OCI-LY1 (cell line): ENCODE results near the gene DDX56.

Experiments used
- H2AFZ ChIP-seq: fragments of 200-600 bp; sonication (generic), shearing (Covaris generic); 2 replicates; pipeline ENCODE4 v1.6.0; 2014; ENCODE audit warnings: antibody characterized with exemption, mild to moderate bottlenecking, low read length
- H3F3A ChIP-seq: fragments of 200-600 bp; sonication (generic), shearing (Covaris generic); 2 replicates; pipeline ENCODE4 v1.6.0; 2014; ENCODE audit warnings: mild to moderate bottlenecking, antibody characterized with exemption, low read length, moderate library complexity; ENCODE audit not compliant: insufficient read depth
- H3K27ac ChIP-seq: fragments of 200-600 bp; sonication (generic); 2 replicates; pipeline ENCODE4 v1.5.1; 2014; ENCODE audit warnings: low read length, mixed run types, mild to moderate bottlenecking, low read depth; ENCODE audit not compliant: poor library complexity, severe bottlenecking
- H3K27me3 ChIP-seq: fragments of 200-600 bp; sonication (generic); 2 replicates; pipeline ENCODE4 v1.6.0; 2014; ENCODE audit warnings: antibody characterized with exemption, mild to moderate bottlenecking, low read length, moderate library complexity; ENCODE audit not compliant: insufficient read depth
- H3K36me3 ChIP-seq: fragments of 200-600 bp; sonication (generic); 2 replicates; pipeline ENCODE4 v1.6.1; 2014; ENCODE audit warnings: mild to moderate bottlenecking, antibody characterized with exemption, low read length, moderate library complexity, mixed read lengths; ENCODE audit not compliant: insufficient read depth
- H3K4me1 ChIP-seq: fragments of 200-600 bp; sonication (generic); 2 replicates; pipeline ENCODE4 v1.5.1; 2014; ENCODE audit warnings: mild to moderate bottlenecking, low read length, moderate library complexity; ENCODE audit not compliant: insufficient read depth, severe bottlenecking
- H3K4me2 ChIP-seq: fragments of 200-600 bp; sonication (generic), shearing (Covaris generic); 2 replicates; pipeline ENCODE4 v1.6.1; 2014; ENCODE audit warnings: low read length
- H3K4me3 ChIP-seq: fragments of 200-600 bp; sonication (generic); 2 replicates; pipeline ENCODE4 v1.5.1; 2014; ENCODE audit warnings: low read length, low read depth, mild to moderate bottlenecking, mixed read lengths; ENCODE audit not compliant: poor library complexity, severe bottlenecking
- H3K79me2 ChIP-seq: fragments of 200-600 bp; shearing (Covaris generic); 2 replicates; pipeline ENCODE4 v1.6.1; 2016; ENCODE audit warnings: mixed run types, low read length, mixed read lengths; ENCODE audit not compliant: insufficient read depth
- H3K9ac ChIP-seq: fragments of 200-600 bp; sonication (generic), shearing (Covaris generic); 2 replicates; pipeline ENCODE4 v1.6.1; 2014; ENCODE audit warnings: mild to moderate bottlenecking, low read length, mixed read lengths
- H3K9me2 ChIP-seq: fragments of 200-600 bp; sonication (generic), shearing (Covaris generic); 2 replicates; pipeline ENCODE4 v1.6.1; 2014; ENCODE audit warnings: low read depth, mild to moderate bottlenecking, low read length, mixed read lengths
- H3K9me3 ChIP-seq: fragments of 200-600 bp; shearing (Covaris generic); 2 replicates; pipeline ENCODE4 v1.6.1; 2014; ENCODE audit warnings: low read length, mixed read lengths
- H4K20me1 ChIP-seq: fragments of 200-600 bp; sonication (generic), shearing (Covaris generic); 2 replicates; pipeline ENCODE4 v1.6.0; 2016; ENCODE audit warnings: mild to moderate bottlenecking, low read length; ENCODE audit not compliant: insufficient read depth
- EZH2 ChIP-seq: fragments of 200-600 bp; sonication (generic), shearing (Covaris generic); IDR thresholded peaks from 2 replicates; pipeline ENCODE4 v1.8.0; 2017; ENCODE audit warnings: borderline replicate concordance, mixed run types, mild to moderate bottlenecking, antibody characterized with exemption, low read length, moderate library complexity, mixed read lengths
- TF ChIP-seq, protein P1 (sequence below): fragments of 200-600 bp; sonication (generic), shearing (Covaris generic); IDR thresholded peaks from 2 replicates; pipeline ENCODE4 v1.5.1; 2017; ENCODE audit warnings: mild to moderate bottlenecking, antibody characterized with exemption, low read length, moderate library complexity, mixed read lengths

The DDX56 gene

DNA sequence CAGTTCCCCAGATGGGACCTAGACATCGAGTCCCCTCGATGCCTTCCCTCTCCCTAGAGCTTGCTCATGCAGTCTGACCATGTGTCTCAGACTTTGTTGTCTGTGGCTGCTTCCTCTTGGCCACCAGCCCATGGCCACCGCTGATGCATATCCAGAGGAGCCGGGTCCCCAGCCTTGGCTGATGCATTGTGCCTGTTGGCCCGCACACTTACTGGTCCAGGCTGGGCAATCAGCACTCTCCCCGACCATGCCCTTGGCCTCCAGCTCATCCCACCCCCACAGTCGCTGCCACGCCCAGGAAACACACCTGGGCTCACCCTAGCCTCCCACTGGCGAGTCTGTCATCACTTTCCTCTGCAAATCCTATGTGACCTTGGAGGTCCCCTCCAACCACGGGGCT is 42.7 kb downstream of the DDX56 start:
- Histone ChIP-seq H3K9me2 (no peaks in the 10 kb centered on the region), H3K4me1 (no peaks in the 10 kb centered on the region), H3K27ac (no peak overlapping the region), H3F3A (no peaks in the 10 kb centered on the region), H3K9ac (no peak overlapping the region), H3K9me3 (no peaks in the 10 kb centered on the region), H2AFZ (no peak overlapping the region), H3K4me2 (no peak overlapping the region), H3K4me3 (no peak overlapping the region), H3K79me2 (no peaks in the 10 kb centered on the region), H3K27me3 (no peaks in the 10 kb centered on the region; the same call in 1 of the 2 replicates), H3K36me3 (no peaks in the 10 kb centered on the region), H4K20me1 (no peaks in the 10 kb centered on the region)
- TF ChIP-seq EZH2, result no peak
- TF ChIP-seq, protein P1, sequence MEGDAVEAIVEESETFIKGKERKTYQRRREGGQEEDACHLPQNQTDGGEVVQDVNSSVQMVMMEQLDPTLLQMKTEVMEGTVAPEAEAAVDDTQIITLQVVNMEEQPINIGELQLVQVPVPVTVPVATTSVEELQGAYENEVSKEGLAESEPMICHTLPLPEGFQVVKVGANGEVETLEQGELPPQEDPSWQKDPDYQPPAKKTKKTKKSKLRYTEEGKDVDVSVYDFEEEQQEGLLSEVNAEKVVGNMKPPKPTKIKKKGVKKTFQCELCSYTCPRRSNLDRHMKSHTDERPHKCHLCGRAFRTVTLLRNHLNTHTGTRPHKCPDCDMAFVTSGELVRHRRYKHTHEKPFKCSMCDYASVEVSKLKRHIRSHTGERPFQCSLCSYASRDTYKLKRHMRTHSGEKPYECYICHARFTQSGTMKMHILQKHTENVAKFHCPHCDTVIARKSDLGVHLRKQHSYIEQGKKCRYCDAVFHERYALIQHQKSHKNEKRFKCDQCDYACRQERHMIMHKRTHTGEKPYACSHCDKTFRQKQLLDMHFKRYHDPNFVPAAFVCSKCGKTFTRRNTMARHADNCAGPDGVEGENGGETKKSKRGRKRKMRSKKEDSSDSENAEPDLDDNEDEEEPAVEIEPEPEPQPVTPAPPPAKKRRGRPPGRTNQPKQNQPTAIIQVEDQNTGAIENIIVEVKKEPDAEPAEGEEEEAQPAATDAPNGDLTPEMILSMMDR, result no peak

DNA sequence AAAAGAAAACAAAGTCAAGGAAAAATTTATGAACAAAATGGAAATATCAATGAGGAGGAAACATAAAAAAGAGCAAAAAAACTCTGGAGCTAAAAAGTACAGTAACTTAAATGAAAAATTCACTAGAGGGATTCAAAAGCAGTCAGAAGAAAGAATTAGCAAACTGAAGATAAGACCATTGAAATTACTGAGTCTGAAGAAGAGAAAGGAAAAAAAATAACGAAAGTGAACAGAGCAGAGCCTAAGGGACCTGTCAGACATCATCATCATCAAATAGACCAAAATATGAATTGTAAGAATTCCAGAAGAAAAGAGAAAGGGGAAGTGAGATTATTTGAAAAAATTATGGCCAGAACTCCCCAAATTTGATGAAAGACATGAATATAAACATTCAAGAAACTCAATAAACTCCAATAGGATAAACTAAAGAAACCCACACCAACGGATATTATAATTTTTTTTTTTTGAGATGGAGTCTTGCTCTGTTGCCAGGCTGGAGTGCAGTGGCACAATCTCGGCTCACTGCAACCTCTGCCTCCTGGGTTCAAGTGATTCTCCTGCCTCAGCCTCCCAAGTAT is 48.8 kb downstream of the DDX56 start:
- Histone ChIP-seq H3K36me3 (no peaks in the 10 kb centered on the region), H3K9me2 (no peaks in the 10 kb centered on the region), H3F3A (no peaks in the 10 kb centered on the region), H3K79me2 (no peaks in the 10 kb centered on the region), H3K27ac (no peak overlapping the region), H3K9me3 (0 out of 2 replicates have a peak, but pooled peaks cover 5% of the 10 kb centered on the region), H3K9ac (no peak overlapping the region), H2AFZ (no peak overlapping the region), H3K4me3 (no peak overlapping the region), H3K4me1 (no peaks in the 10 kb centered on the region), H3K4me2 (no peak overlapping the region), H3K27me3 (peaks cover 12% of the 10 kb centered on the region), H4K20me1 (no peaks in the 10 kb centered on the region)
- TF ChIP-seq, protein P1, result no peak
- TF ChIP-seq EZH2, result no peak

DNA sequence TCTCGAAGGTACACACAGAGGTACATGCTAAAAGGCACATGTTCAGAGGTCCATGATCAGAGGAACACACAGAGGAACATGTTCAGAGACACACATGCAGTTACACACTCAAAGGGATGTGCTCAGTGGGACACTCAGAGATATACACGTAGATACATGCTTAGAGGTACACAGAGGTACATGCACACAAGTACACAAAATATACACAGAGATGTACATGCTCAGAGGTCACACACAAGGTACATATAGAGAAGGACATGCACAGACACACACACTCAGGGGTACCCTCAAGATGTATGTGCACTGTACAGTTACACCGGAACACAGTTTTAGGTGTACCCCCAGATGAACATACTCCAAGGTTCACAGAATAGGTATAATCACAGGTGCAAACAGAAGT is 51.4 kb downstream of the DDX56 start:
- H3K9me3 ChIP-seq, result 0 out of 2 replicates have a peak, but pooled peaks cover 5% of the 10 kb centered on the region
- H3K36me3 ChIP-seq, result no peaks in the 10 kb centered on the region
- no peaks in the 10 kb centered on the region for H3F3A ChIP-seq
- no peaks in the 10 kb centered on the region for H4K20me1 ChIP-seq
- no peak overlapping the region for H2AFZ ChIP-seq
- no peak overlapping the region for H3K9ac ChIP-seq
- H3K4me2 ChIP-seq, result no peak overlapping the region
- H3K79me2 ChIP-seq, result no peaks in the 10 kb centered on the region
- H3K27ac ChIP-seq, result no peak overlapping the region
- no peak overlapping the region for H3K4me3 ChIP-seq
- no peaks in the 10 kb centered on the region for H3K4me1 ChIP-seq
- peaks cover 17% of the 10 kb centered on the region for H3K27me3 ChIP-seq
- no peaks in the 10 kb centered on the region for H3K9me2 ChIP-seq
- TF ChIP-seq EZH2, result no peak
- TF ChIP-seq, protein P1, result no peak
